GM23338 (cell line): ENCODE data around the gene SART3. TPM values are rescaled to one million over a fixed set of nuclear protein-coding genes. Genes with fewer than 3 reads are reported as not detected.
"Not testable (repeated sequence)": the region's sequence is repeated elsewhere in the genome, so short reads cannot be mapped to it uniquely, and the experiment has no call there.

Experiments
- ATAC-seq: fragments of 200-7000 bp; cut with Tn5 transposase; 3 replicates; pipeline ENCODE4 v1.9.1; 2020
- DNase-seq: peaks from one replicate; pipeline ENCODE4 v3.0.0-alpha.2; 2015; ENCODE audit warnings: low spot score
- H2AFZ ChIP-seq: fragments of 200-600 bp; sonication (generic); 2 replicates; pipeline ENCODE4 v1.8.0; 2016; ENCODE audit warnings: antibody characterized with exemption, mild to moderate bottlenecking, moderate library complexity
- H3F3A ChIP-seq: fragments of 200-600 bp; sonication (generic); replicated peaks from 2 replicates; pipeline ENCODE4 v1.8.0; 2017; ENCODE audit warnings: antibody characterized with exemption, mixed run types, low read depth
- H3K27ac ChIP-seq: fragments of 200-600 bp; sonication (generic); 2 replicates; pipeline ENCODE4 v1.6.1; 2016; ENCODE audit warnings: low read depth
- H3K27me3 ChIP-seq: fragments of 200-600 bp; sonication (generic); 2 replicates; pipeline ENCODE4 v1.8.0; 2016; ENCODE audit warnings: mild to moderate bottlenecking, mixed run types, moderate library complexity; ENCODE audit not compliant: insufficient read depth
- H3K36me3 ChIP-seq: fragments of 200-600 bp; sonication (generic); 2 replicates; pipeline ENCODE4 v1.8.0; 2016; ENCODE audit warnings: mild to moderate bottlenecking; ENCODE audit not compliant: insufficient read depth
- H3K4me1 ChIP-seq: fragments of 200-600 bp; sonication (generic); 2 replicates; pipeline ENCODE4 v1.8.0; 2016; ENCODE audit warnings: mild to moderate bottlenecking, moderate library complexity; ENCODE audit not compliant: insufficient read depth
- H3K4me2 ChIP-seq: fragments of 200-600 bp; sonication (generic); 2 replicates; pipeline ENCODE4 v1.7.1; 2017; ENCODE audit warnings: mixed run types
- H3K4me3 ChIP-seq: fragments of 200-600 bp; sonication (generic); 2 replicates; pipeline ENCODE4 v1.6.1; 2016; ENCODE audit warnings: mixed run types
- H3K79me2 ChIP-seq: fragments of 200-600 bp; sonication (generic); replicated peaks from 2 replicates; pipeline ENCODE4 v1.8.0; 2017; ENCODE audit warnings: mild to moderate bottlenecking; ENCODE audit not compliant: insufficient read depth
- H3K9me2 ChIP-seq: fragments of 200-600 bp; sonication (generic); 2 replicates; pipeline ENCODE4 v1.8.0; 2017; ENCODE audit not compliant: insufficient read depth
- H4K20me1 ChIP-seq: fragments of 200-600 bp; sonication (generic); replicated peaks from 2 replicates; pipeline ENCODE4 v1.8.0; 2017; ENCODE audit warnings: mild to moderate bottlenecking; ENCODE audit not compliant: insufficient read depth
- H3K27ac Mint-ChIP-seq: 2 replicates; pipeline ENCODE4 v1.8.0; 2020; ENCODE audit warnings: inconsistent platforms, mild to moderate bottlenecking, moderate library complexity, mixed read lengths
- H3K27me3 Mint-ChIP-seq: 3 replicates; pipeline ENCODE4 v1.8.0; 2022; ENCODE audit warnings: low read depth, mild to moderate bottlenecking, moderate library complexity, mixed read lengths, inconsistent platforms; ENCODE audit not compliant: insufficient read depth, poor library complexity
- H3K36me3 Mint-ChIP-seq: 3 replicates; pipeline ENCODE4 v1.8.0; 2021; ENCODE audit warnings: low read depth, mild to moderate bottlenecking, inconsistent platforms, moderate library complexity, mixed read lengths
- H3K4me1 Mint-ChIP-seq: 3 replicates; pipeline ENCODE4 v1.8.0; 2020; ENCODE audit warnings: mild to moderate bottlenecking, inconsistent platforms, mixed read lengths
- H3K4me3 Mint-ChIP-seq: 3 replicates; pipeline ENCODE4 v1.8.0; 2021; ENCODE audit warnings: moderate library complexity, mild to moderate bottlenecking, inconsistent platforms, mixed read lengths
- H3K9me3 Mint-ChIP-seq: 3 replicates; pipeline ENCODE4 v1.8.0; 2020; ENCODE audit warnings: moderate library complexity, mild to moderate bottlenecking, inconsistent platforms, mixed read lengths
- ETS1 ChIP-seq: IDR thresholded peaks from 2 replicates; pipeline ENCODE4 v1.6.1; 2016; ENCODE audit warnings: antibody characterized with exemption
- EZH2 ChIP-seq: fragments of 200-600 bp; sonication (generic); IDR thresholded peaks from one replicate; pipeline ENCODE4 v1.8.0; 2017; ENCODE audit warnings: antibody characterized with exemption, mild to moderate bottlenecking, low read depth; ENCODE audit not compliant: unreplicated experiment
- JUNB ChIP-seq: IDR thresholded peaks from one replicate; pipeline ENCODE4 v1.6.1; 2016; ENCODE audit warnings: antibody characterized with exemption; ENCODE audit not compliant: unreplicated experiment
- POLR2AphosphoS5 ChIP-seq: IDR thresholded peaks from 2 replicates; pipeline ENCODE4 v1.6.1; 2016; ENCODE audit warnings: antibody characterized with exemption, low read depth
- REST ChIP-seq: IDR thresholded peaks from one replicate; pipeline ENCODE4 v1.6.1; 2018; ENCODE audit warnings: antibody characterized with exemption; ENCODE audit not compliant: unreplicated experiment
- ZNF114 ChIP-seq: fragments of 250-450 bp; sonication (Bioruptor Pico); IDR thresholded peaks from 2 replicates; pipeline ENCODE4 v1.5.0; 2020; ENCODE audit warnings: mild to moderate bottlenecking, moderate library complexity
- ZNF462 ChIP-seq: fragments of 250-450 bp; sonication (Bioruptor Pico); IDR thresholded peaks from 2 replicates; pipeline ENCODE4 v1.5.0; 2020; ENCODE audit warnings: mild to moderate bottlenecking, moderate library complexity
- polyA plus RNA-seq: library from polyadenylated mRNA; unstranded; fragments of >200 nt; fragmentation: Nextera tagmentation; extraction: Ambion mirVana; gene quantifications from 2 replicates; pipeline ENCODE4 v1.2.1, GENCODE V29; 2016
- total RNA-seq: library from RNA; depleted of rRNA; stranded (reverse); fragments of >200 nt; shearing (Covaris generic); gene quantifications from 2 replicates; pipeline ENCODE4 v1.2.3, GENCODE V29; 2014

The SART3 gene
- total and polyA plus RNA-seq, 2 experiments from 2014 or later: 49.8 to 112 TPM

GRCh38 chr12:108575199-108575912, 14.4 kb upstream of the SART3 start (continued):
- TF ChIP-seq JUNB (no peak), POLR2AphosphoS5 (no peak), ETS1 (no peak), ZNF114 (CRISPR knock-in tag) (no peak), EZH2 (no peak)

- H2AFZ ChIP-seq, H3K27me3 ChIP-seq, H3K27me3 Mint-ChIP-seq, H3F3A ChIP-seq, H4K20me1 ChIP-seq, H3K4me2 ChIP-seq, H3K4me3 ChIP-seq, H3K27ac ChIP-seq, DNase-seq, H3K4me3 Mint-ChIP-seq, H3K36me3 ChIP-seq, H3K79me2 ChIP-seq, H3K4me1 Mint-ChIP-seq, H3K4me1 ChIP-seq, ATAC-seq, H3K9me2 ChIP-seq, H3K27ac Mint-ChIP-seq, H3K36me3 Mint-ChIP-seq: not testable (repeated sequence)
- H3K9me3 Mint-ChIP-seq: peaks cover 10% of the 10 kb centered on the region; the same call in 2 of the 3 replicates
Measured at GRCh38 chr12:108574276-108574675, 13.3 kb upstream of the SART3 start.

- no peak overlapping the region for H3K4me2 ChIP-seq
- no peak overlapping the region for H3K4me3 ChIP-seq
- no peaks in the 10 kb centered on the region for H3K27me3 ChIP-seq
- H3K36me3 ChIP-seq: peaks cover 9% of the 10 kb centered on the region
- H3F3A ChIP-seq: 0 out of 2 replicates have a peak, but pooled peaks cover 3% of the 10 kb centered on the region
- Mint-ChIP-seq H3K36me3 (peaks cover 8% of the 10 kb centered on the region), H3K27me3 (peaks cover 2% of the 10 kb centered on the region), H3K27ac (no peak overlapping the region), H3K9me3 (peaks cover 3% of the 10 kb centered on the region; the same call in 1 of the 3 replicates), H3K4me3 (no peak overlapping the region), H3K4me1 (no peaks in the 10 kb centered on the region)
- H3K27ac ChIP-seq: no peak overlapping the region
- no peaks in the 10 kb centered on the region for H3K9me2 ChIP-seq
- H2AFZ ChIP-seq: no peak overlapping the region
- no peak for DNase-seq
- no peaks in the 10 kb centered on the region for H3K79me2 ChIP-seq
- ATAC-seq: no peak
- H3K4me1 ChIP-seq: no peaks in the 10 kb centered on the region
- H4K20me1 ChIP-seq: no peaks in the 10 kb centered on the region
- no peak for TF ChIP-seq ZNF462
- no peak for TF ChIP-seq ETS1
- TF ChIP-seq REST: no peak
- TF ChIP-seq ZNF114 (CRISPR knock-in tag): no peak
Measured at GRCh38 chr12:108573317-108573716, 12.3 kb upstream of the SART3 start.
